HL-60 (cell line): ENCODE results near the gene ZNF678.

Experiments
- GABPA ChIP-seq: IDR thresholded peaks from 2 replicates; pipeline ENCODE4 v1.6.1; 2012; ENCODE audit warnings: low read depth
- POLR2AphosphoS5 ChIP-seq: IDR thresholded peaks from 2 replicates; pipeline ENCODE4 v1.6.1; 2012; ENCODE audit warnings: low read depth
- TF ChIP-seq, protein P1 (sequence below): IDR thresholded peaks from one replicate; pipeline ENCODE4 v1.5.1; 2011; ENCODE audit warnings: low read length, control low read depth, inconsistent platforms; ENCODE audit not compliant: insufficient read depth
- TF ChIP-seq, protein P2 (sequence below): IDR thresholded peaks from 2 replicates; pipeline ENCODE4 v1.6.1; 2012; ENCODE audit warnings: low read depth; ENCODE audit not compliant: insufficient replicate concordance

- TF ChIP-seq, protein P1, sequence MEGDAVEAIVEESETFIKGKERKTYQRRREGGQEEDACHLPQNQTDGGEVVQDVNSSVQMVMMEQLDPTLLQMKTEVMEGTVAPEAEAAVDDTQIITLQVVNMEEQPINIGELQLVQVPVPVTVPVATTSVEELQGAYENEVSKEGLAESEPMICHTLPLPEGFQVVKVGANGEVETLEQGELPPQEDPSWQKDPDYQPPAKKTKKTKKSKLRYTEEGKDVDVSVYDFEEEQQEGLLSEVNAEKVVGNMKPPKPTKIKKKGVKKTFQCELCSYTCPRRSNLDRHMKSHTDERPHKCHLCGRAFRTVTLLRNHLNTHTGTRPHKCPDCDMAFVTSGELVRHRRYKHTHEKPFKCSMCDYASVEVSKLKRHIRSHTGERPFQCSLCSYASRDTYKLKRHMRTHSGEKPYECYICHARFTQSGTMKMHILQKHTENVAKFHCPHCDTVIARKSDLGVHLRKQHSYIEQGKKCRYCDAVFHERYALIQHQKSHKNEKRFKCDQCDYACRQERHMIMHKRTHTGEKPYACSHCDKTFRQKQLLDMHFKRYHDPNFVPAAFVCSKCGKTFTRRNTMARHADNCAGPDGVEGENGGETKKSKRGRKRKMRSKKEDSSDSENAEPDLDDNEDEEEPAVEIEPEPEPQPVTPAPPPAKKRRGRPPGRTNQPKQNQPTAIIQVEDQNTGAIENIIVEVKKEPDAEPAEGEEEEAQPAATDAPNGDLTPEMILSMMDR, result no peak
- no peak for TF ChIP-seq POLR2AphosphoS5
- TF ChIP-seq, protein P2, sequence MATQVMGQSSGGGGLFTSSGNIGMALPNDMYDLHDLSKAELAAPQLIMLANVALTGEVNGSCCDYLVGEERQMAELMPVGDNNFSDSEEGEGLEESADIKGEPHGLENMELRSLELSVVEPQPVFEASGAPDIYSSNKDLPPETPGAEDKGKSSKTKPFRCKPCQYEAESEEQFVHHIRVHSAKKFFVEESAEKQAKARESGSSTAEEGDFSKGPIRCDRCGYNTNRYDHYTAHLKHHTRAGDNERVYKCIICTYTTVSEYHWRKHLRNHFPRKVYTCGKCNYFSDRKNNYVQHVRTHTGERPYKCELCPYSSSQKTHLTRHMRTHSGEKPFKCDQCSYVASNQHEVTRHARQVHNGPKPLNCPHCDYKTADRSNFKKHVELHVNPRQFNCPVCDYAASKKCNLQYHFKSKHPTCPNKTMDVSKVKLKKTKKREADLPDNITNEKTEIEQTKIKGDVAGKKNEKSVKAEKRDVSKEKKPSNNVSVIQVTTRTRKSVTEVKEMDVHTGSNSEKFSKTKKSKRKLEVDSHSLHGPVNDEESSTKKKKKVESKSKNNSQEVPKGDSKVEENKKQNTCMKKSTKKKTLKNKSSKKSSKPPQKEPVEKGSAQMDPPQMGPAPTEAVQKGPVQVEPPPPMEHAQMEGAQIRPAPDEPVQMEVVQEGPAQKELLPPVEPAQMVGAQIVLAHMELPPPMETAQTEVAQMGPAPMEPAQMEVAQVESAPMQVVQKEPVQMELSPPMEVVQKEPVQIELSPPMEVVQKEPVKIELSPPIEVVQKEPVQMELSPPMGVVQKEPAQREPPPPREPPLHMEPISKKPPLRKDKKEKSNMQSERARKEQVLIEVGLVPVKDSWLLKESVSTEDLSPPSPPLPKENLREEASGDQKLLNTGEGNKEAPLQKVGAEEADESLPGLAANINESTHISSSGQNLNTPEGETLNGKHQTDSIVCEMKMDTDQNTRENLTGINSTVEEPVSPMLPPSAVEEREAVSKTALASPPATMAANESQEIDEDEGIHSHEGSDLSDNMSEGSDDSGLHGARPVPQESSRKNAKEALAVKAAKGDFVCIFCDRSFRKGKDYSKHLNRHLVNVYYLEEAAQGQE, result no peak
- TF ChIP-seq GABPA, result no peak
Observed at GRCh38 chr1:227697321-227697864, 134.0 kb downstream of the ZNF678 start.
